ENCODE results near the gene POR.
"Not testable (repeated sequence)": the region's sequence is repeated elsewhere in the genome, so short reads cannot be mapped to it uniquely, and the experiment has no call there.

The POR gene

GRCh38 chr7:75885036-75885435, 29.9 kb upstream of the POR start:
- FAIRE-seq: no peak

GRCh38 chr7:75887669-75888369, 27.1 kb upstream of the POR start:
- FAIRE-seq: no peak

GRCh38 chr7:75888464-75889222, 26.3 kb upstream of the POR start:
- FAIRE-seq: no peak

- FAIRE-seq: no peak
These were observed 25.6 kb upstream of the POR start for GRCh38 chr7:75889223-75889825.

DNA sequence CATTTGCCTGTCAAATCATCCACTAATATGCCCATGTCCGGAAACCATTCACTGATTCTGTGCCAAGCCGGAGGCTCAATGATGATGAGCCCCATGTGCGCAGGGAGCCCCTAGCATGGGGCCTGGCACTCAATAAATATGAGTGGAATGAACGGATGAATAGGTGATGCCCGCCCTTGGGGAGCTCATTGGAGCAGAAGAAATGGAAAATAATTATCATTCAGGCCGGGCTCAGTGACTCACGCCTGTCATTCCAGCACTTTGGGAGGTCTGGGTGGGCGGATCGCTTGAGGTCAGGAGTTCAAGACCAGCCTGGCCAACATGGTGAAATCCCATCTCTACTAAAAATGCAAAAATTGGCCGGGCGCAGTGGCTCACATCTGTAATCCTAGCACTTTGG, 25.1 kb upstream of the POR start:
- FAIRE-seq: no peak

DNA sequence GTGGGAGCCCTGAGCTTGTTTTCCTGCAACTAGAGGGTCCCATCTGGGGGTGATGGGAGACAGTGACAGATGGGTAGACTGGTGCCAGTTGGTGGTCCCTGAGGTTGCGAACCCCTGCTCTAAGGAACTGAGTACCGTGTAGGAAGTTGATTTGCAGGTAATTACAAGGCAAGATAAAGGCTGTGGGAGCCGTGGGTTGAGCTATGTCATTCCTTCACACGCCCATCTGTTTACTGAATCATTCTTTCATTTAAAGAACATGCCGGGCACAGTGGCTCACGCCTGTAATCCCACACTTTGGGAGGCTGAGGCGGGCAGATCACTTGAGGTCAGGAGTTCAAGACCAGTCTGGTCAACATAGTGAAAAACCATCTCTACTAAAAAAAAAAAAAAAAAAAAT, 23.7 kb upstream of the POR start:
- not testable (repeated sequence) for FAIRE-seq

- no peak for FAIRE-seq
These were observed 23.0 kb upstream of the POR start for GRCh38 chr7:75891815-75892411.

GRCh38 chr7:75892634-75893272, 22.2 kb upstream of the POR start:
- no peak for FAIRE-seq

GRCh38 chr7:75896803-75897327, 18.1 kb upstream of the POR start:
- FAIRE-seq: no peak

GRCh38 chr7:75900617-75901315, 14.2 kb upstream of the POR start:
- no peak for FAIRE-seq

DNA sequence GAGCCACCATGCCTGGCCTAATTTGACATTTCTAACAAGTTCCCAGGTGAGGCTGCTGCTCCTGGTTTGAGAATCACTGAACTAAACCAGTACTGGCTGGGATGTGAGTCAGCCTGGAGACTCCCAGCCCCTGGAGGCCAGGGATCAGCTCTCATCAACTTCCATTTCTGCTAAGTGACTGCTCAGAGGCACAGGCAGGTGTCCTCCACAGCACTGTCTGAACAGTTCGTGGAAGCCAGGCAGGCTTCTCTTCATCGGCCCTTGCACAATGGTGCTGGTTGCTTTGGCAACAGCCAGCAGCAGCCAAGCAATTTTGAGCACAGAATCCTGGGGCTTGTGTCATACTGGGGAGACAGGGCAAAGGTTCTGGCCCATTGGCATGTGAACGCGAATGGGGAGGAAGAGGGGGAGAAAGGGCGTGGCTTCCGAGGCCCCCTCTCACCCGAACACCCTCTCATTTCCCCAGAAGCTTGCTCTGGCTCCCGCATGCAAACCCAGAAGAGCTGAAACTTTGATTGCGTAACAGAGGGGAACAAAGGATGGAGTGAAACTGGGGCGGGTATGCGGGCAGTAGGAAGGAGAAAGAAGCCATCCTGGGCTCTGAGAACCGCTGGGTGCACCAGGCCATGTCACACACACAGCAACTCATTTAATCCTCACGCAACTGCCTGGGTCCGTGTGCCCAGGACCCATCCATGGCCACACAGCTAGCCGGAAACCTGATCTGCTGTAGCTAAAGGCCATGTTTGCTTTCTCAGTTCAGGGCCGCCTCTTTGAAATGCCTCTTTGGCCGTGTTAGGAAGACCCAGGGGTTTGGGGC, 9.0 kb upstream of the POR start:
- no peak for FAIRE-seq

DNA sequence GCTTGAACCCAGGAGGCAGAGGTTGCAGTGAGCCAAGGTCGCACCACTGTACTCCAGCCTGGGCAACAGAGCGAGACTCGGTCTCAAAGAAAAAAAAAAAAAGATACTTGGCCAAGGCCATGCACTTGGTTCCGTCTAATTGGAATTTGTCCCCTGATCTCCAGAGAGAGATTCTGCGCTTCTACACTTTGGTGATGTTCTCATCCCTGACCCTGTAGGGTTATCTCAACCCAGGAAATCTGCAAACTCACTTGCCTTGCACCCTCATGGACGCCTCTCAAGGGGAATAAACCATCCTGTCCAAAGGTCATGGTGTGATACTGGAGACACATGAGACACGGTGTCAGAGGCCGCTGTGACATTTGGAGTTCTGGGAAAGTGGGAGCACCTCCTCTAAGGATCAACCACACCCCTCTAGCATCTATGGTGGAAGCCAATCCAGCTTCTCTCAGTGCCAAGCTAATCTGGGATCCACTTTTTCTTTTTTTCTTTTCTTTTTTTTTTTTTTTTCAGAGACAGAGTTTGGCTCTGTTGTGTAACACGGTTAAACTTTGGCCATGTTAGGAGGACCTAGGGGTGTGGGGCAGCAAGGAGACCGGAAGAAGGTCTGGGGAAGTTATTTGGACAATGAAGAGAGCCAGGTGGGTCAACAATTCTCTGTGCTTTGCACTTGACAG, 7.8 kb upstream of the POR start:
- no peak for FAIRE-seq

DNA sequence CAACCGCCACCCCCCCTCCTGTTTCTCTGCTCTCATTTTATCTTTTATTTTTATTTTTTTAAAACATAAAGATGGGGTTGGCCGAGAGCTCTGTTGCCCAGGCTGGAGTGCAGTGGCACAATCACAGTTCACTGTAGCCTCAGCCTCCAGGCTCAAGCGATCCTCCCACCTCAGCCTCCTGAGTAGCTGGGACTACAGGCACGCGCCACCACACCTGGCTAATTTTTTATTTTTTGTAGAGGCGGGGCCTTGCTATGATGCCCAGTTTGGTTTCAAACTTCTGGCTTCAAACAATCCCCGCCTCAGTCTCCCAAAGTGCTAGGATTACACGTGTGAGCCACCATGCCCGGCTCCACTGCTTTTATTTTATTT, 7.3 kb upstream of the POR start:
- not testable (repeated sequence) for FAIRE-seq

DNA sequence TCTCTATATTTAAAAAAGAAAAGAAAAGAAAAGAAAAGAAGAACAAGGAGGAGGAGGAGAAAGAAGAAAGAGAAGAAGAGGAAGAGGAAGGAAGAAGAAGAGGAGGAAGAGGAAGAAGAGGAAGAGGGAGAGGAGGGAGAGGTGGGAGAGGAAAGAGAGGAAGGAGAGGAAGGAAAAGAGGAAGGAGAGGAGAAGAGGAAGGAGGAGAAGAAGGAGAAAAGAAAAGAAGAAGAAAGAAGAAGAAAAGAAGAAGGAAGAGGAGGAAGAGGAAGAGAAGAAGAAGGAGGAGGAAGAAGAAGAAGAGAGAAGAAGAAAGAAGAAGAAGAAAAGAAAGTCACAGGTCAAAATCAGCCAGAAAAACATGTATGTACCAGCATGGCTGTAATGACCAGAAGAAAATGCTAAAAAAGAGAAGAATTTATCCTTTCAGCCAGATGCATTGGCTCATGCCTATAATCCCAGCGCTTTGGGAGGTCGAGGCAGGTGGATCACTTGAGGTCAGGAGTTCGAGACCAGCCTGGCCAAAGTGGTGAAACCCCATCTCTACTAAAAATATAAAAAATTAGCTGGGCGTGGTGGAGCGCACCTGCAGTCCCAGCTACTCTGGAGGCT, 5.3 kb upstream of the POR start:
- FAIRE-seq: no peak

DNA sequence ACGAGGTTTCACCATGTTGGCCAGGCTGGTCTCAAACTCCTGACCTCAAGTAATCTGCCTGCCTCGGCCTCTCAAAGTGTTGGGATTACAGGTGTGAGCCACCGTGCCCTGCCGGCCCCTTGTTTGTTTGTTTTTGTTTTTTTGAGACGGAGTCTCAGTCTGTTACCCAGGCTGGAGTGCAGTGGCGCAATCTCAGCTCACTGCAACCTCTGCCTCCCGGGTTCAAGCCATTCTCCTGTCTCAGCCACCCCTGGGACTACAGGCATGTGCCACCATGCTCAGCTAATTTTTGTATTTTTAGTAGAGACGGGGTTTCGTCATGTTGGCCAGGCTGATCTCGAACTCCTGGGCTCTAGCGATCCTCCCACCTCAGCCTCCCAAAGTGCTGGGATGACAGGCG, 3.8 kb upstream of the POR start:
- FAIRE-seq: not testable (repeated sequence)

GRCh38 chr7:75913437-75913836, 1.5 kb upstream of the POR start:
- FAIRE-seq: no peak

GRCh38 chr7:75914169-75914654, 743 bp upstream of the POR start:
- FAIRE-seq: no peak

DNA sequence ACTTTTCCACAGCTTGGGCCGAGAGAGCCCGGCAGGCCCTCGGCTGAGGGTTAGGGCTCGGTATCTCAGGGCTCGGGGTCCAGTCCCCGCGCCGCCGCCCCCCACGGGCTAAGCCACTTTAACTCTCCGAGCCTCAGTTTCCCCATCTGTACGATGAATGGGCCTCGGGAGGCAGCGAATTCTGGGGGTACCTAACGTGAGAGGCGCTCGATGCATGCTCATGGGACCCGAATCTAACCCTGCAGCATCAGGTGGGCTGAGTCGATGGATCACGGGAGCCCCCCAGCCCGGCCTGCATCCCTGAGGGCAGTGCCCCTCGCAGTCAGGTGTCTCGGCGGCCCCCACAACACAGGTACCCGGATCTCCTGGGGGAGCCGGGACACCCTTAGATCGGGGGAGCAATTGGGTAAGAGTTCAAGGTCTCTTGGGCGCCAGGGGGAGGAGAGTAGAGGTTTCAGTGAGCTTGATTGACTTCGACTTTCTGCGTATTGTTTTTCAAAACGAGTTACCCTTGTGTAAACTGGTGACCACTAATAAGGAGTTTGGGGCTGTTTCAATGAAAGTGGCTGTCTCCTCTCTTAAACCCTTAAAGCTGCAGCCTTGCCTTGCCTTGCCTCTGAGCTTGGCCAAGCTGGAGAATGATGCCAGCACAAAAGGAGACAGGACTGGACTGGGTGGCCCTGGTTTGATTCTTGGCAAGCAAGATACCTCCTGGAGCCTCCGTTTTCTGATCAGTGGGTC, 631 bp downstream of the POR start:
- no peak for FAIRE-seq

DNA sequence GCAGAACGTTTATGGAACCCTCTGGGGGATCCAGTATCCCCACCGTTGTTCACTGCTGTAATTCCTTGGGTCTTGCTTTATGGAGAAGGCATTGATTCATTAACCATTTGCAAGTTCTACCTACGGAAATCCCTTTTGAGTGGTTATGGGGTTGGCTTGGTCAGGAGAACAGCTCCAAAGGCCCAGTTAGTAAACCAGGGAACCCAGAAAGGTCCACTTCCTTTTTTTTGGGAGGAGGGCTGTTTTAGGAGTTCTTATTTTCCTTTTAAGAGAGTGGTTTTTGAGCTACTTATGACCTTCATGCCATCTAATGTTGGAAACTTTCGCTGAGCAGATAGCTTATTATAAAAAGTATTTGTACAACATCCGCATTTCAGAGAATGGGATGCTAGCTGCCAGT, 1.3 kb downstream of the POR start:
- no peak for FAIRE-seq

All from islet of Langerhans (tissue), 1 donor.